WTC11 (cell line): ENCODE data around the gene L1TD1.
"Not testable (repeated sequence)": the region's sequence is repeated elsewhere in the genome, so short reads cannot be mapped to it uniquely, and the experiment has no call there.

Experiments
- ARID4B ChIP-seq: sonication (generic); formaldehyde crosslinking; IDR thresholded peaks from 2 replicates; pipeline ENCODE4 v1.8.0; 2023; ENCODE audit warnings: missing genetic modification reagents, mild to moderate bottlenecking, borderline replicate concordance
- ATF2 ChIP-seq: sonication (generic); formaldehyde crosslinking; IDR thresholded peaks from 2 replicates; pipeline ENCODE4 v1.8.1; 2022; ENCODE audit warnings: low read depth, missing genetic modification reagents, borderline replicate concordance
- ATF3 ChIP-seq: sonication (generic); formaldehyde crosslinking; conservative IDR thresholded peaks from 2 replicates; pipeline ENCODE4 v1.8.1; 2022; ENCODE audit warnings: mild to moderate bottlenecking, missing genetic modification reagents
- ATF6 ChIP-seq: sonication (generic); formaldehyde crosslinking; IDR thresholded peaks from 2 replicates; pipeline ENCODE4 v1.8.1; 2023; ENCODE audit warnings: mild to moderate bottlenecking, missing genetic modification reagents
- CBFB ChIP-seq: sonication (generic); formaldehyde crosslinking; IDR thresholded peaks from 2 replicates; pipeline ENCODE4 v1.8.1; 2022; ENCODE audit warnings: mild to moderate bottlenecking, low read depth, missing genetic modification reagents
- CREM ChIP-seq: sonication (generic); formaldehyde crosslinking; IDR thresholded peaks from 2 replicates; pipeline ENCODE4 v1.8.1; 2022; ENCODE audit warnings: mild to moderate bottlenecking, missing genetic modification reagents, moderate library complexity
- CTCF ChIP-seq: fragments of 200-600 bp; IDR thresholded peaks from 2 replicates; pipeline ENCODE4 v1.8.0; 2022; ENCODE audit warnings: antibody characterized with exemption
- MYBL2 ChIP-seq: sonication (generic); formaldehyde crosslinking; IDR thresholded peaks from 2 replicates; pipeline ENCODE4 v1.8.1; 2023; ENCODE audit warnings: mild to moderate bottlenecking, moderate library complexity, missing genetic modification reagents
- NFYB ChIP-seq: sonication (generic); formaldehyde crosslinking; conservative IDR thresholded peaks from 2 replicates; pipeline ENCODE4 v1.8.0; 2022; ENCODE audit warnings: low read depth, missing genetic modification reagents
- TCF7 ChIP-seq: sonication (generic); formaldehyde crosslinking; IDR thresholded peaks from 2 replicates; pipeline ENCODE4 v1.8.0; 2022; ENCODE audit warnings: mild to moderate bottlenecking, low read depth, missing genetic modification reagents, moderate library complexity
- USF1 ChIP-seq: sonication (generic); formaldehyde crosslinking; IDR thresholded peaks from 2 replicates; pipeline ENCODE4 v1.8.0; 2022; ENCODE audit warnings: mild to moderate bottlenecking, missing genetic modification reagents
- ZNF671 ChIP-seq: fragments of 250-450 bp; sonication (Bioruptor Pico); IDR thresholded peaks from 2 replicates; pipeline ENCODE4 v1.8.0; 2021; ENCODE audit warnings: mild to moderate bottlenecking
- ZSCAN18 ChIP-seq: fragments of 250-450 bp; sonication (Bioruptor Pico); IDR thresholded peaks from 2 replicates; pipeline ENCODE4 v2.1.2; 2022; ENCODE audit warnings: mild to moderate bottlenecking, moderate library complexity

GRCh38 chr1:62220456-62220855, 25.8 kb downstream of the L1TD1 start:
- not testable (repeated sequence) for TF ChIP-seq CTCF; ATF2 (CRISPR knock-in tag); ZNF671 (CRISPR knock-in tag); ARID4B; USF1 (CRISPR knock-in tag); ATF6 (CRISPR knock-in tag); MYBL2; ATF3 (CRISPR knock-in tag); NFYB (CRISPR knock-in tag); ZSCAN18 (CRISPR knock-in tag); TCF7 (CRISPR knock-in tag); CBFB (CRISPR knock-in tag); CREM (CRISPR knock-in tag)
